ENCODE measurements around the gene RBP4.

The RBP4 gene

DNA sequence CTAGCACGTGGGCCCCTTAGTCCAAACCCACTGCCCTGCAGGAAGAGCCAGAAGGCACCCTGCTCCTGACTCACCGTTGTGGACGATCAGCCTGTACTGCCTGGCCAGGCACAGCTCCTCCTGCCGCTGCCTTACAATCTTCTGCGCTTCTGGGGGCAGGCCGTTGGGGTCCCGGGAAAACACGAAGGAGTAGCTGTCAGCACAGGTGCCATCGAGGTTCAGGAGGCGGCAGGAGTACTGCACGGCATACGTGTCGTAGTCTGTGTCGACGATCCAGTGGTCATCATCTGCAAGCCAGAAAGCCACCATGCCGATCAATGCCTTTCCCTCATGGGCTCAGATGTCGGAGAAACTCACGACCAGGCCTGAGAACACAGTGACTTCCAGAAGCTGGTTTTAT, 7.3 kb downstream of the RBP4 start:
- Histone ChIP-seq H3K27ac (no peak overlapping the region), H3K9me3 (ENCODE audit: low read depth, low read length) (no peaks in the 10 kb centered on the region), H3K4me3 (no peak overlapping the region), H3K9ac (ENCODE audit: insufficient read length) (no peak overlapping the region), H3K36me3 (ENCODE audit: insufficient read depth, low read length) (no peaks in the 10 kb centered on the region)
- DNase-seq (ENCODE audit: low read depth, low spot score): no peak
- no peak for TF ChIP-seq EZH2 (IDR thresholded peaks at IDR 0.05)
- no peak for TF ChIP-seq FOXP2 (optimal IDR thresholded peaks at IDR 0.05; ENCODE audit: control extremely low read depth, extremely low read length, insufficient read depth)
- no peak for TF ChIP-seq POLR2AphosphoS5 (IDR thresholded peaks at IDR 0.05; ENCODE audit: borderline replicate concordance, low read depth, low read length)

DNA sequence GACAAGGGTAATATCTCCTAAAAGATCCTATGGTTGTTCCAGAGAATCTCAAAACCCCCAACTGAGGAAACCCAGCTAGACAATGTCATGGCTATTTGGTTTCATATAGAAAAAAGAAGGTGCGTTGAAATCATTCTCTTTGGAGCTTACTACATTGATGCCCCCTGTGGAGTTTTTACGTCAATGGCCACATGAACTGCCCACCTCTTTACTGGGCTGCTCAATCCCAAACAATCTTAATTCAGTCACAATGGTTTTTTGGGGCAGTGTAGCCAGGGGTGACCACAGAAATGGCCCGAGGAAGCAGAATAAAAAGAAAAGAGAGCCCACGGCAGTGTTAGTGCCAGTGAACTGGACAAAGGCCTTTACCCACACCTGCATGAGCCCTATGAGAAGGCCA, 7.8 kb downstream of the RBP4 start:
- H3K36me3 ChIP-seq (ENCODE audit: insufficient read depth, low read length): no peaks in the 10 kb centered on the region
- TF ChIP-seq POLR2AphosphoS5 (IDR thresholded peaks at IDR 0.05; ENCODE audit: borderline replicate concordance, low read depth, low read length): no peak
- no peak for TF ChIP-seq EZH2 (IDR thresholded peaks at IDR 0.05)
- TF ChIP-seq FOXP2 (optimal IDR thresholded peaks at IDR 0.05; ENCODE audit: control extremely low read depth, extremely low read length, insufficient read depth): no peak
- H3K4me3 ChIP-seq: no peak overlapping the region
- DNase-seq (ENCODE audit: low read depth, low spot score): no peak
- no peak overlapping the region for H3K27ac ChIP-seq
- H3K9me3 ChIP-seq (ENCODE audit: low read depth, low read length): no peaks in the 10 kb centered on the region
- no peak overlapping the region for H3K9ac ChIP-seq (ENCODE audit: insufficient read length)

DNA sequence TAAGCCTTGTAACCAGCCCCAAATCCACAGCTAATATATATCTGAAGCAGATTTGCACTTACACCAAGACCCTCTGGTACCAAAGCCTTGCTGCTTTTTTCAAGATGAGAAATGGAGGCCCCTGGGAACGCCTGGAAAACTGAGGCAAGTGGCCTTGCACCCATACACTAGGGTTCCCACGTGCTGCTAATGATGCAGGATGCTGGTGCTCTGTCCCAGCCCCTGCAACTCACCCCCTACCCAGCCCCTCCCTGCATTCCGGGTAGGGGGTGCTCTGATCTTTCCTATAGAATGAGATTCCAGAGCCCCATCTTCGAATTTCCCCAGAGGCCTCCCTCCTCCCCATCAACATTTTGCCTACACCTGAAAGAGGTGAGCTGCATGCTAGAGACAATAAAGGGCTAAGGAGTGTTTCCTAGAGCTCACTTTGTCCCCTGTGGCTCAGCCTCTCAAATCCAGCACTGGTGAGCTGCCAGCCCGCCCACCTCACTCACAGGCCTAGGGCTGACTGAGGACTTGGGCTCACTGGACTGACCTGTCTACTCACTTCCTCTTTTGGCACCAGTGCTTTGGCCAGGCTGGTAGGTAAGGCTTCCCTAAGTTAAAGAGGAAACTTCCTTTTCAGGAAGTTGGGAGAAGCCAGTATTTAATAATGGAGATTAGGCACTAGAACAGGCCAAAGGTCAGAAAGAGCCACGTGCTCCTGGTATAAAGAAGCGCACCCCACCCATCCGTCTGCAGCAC, 9.8 kb downstream of the RBP4 start:
- TF ChIP-seq EZH2 (IDR thresholded peaks at IDR 0.05): no peak
- TF ChIP-seq POLR2AphosphoS5 (IDR thresholded peaks at IDR 0.05; ENCODE audit: borderline replicate concordance, low read depth, low read length): no peak
- no peak for TF ChIP-seq FOXP2 (optimal IDR thresholded peaks at IDR 0.05; ENCODE audit: control extremely low read depth, extremely low read length, insufficient read depth)

DNA sequence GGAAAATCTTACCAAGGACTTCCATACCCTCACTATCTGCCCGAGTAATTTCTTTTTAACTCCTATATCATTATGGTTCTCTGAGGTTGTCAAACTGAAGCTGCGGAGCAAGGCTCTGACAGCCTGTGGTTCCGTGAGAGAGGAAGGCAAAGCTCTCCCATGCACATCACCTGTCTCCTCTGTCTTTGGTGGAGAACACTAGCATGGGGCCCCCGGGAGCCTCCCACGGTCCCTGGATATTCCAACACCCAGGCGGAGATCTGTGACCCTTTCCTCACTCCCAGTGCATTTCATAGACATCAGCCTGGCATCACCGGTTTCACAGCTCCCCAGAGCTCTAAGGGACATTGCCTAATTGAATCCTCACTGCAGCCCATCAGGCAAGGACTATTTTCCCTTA, 10.4 kb downstream of the RBP4 start:
- H3K27ac ChIP-seq: no peak overlapping the region
- H3K36me3 ChIP-seq (ENCODE audit: insufficient read depth, low read length): no peaks in the 10 kb centered on the region
- no peak overlapping the region for H3K9ac ChIP-seq (ENCODE audit: insufficient read length)
- DNase-seq (ENCODE audit: low read depth, low spot score): no peak
- no peak overlapping the region for H3K4me3 ChIP-seq
- no peak for TF ChIP-seq POLR2AphosphoS5 (IDR thresholded peaks at IDR 0.05; ENCODE audit: borderline replicate concordance, low read depth, low read length)
- no peak for TF ChIP-seq FOXP2 (optimal IDR thresholded peaks at IDR 0.05; ENCODE audit: control extremely low read depth, extremely low read length, insufficient read depth)
- no peak for TF ChIP-seq EZH2 (IDR thresholded peaks at IDR 0.05)
- H3K9me3 ChIP-seq (ENCODE audit: low read depth, low read length): no peaks in the 10 kb centered on the region

More for the DNA sequence above, 9.8 kb downstream of the RBP4 start:
- no peaks in the 10 kb centered on the region for H3K9me3 ChIP-seq (ENCODE audit: low read depth, low read length)
- no peak overlapping the region for H3K4me3 ChIP-seq
- no peak overlapping the region for H3K27ac ChIP-seq
- no peaks in the 10 kb centered on the region for H3K36me3 ChIP-seq (ENCODE audit: insufficient read depth, low read length)
- DNase-seq (ENCODE audit: low read depth, low spot score): no peak
- no peak overlapping the region for H3K9ac ChIP-seq (ENCODE audit: insufficient read length)

DNA sequence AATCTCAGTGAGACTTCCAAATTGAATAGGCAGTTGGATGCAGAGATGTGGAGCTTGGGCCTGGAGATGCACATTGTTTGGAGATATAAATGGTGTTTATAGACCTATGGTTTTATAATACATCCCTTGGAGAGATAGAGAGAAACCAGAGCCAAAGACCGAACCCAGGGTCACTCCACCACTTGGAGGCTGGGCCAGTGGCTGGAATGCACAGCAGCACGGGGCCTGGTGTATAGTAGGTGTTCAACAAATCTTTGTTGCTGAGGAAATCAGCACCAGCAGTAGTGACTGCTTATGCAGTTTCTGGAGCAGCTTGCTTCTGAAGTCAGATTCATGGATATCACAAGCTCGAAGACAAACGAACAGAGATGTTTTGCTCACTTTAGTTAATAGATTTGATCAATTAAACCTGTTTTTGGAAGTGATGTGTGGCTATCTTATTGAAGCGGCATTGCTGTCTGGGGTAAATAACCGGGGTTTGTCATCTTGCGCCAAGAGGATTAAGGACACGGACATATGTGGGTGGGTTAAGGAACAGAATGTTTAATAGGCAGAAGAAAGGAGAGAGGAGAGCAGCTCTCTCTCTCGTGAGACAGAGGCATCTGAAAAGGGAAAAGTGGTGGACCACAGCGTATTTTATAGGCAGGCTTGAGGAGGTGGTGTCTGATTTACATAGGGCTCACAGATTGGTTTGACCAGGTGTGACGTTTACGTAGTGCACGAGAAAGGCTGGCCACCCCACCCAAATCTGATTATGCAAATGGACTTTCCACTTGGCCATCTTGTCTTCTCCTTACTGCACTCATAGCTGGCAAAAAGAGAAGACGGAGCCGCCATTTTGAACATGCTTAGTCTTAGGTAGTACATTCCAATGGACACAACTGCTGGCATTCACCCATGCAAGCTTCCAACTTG, 11.1 kb downstream of the RBP4 start:
- no peak overlapping the region for H3K9ac ChIP-seq (ENCODE audit: insufficient read length)
- no peak overlapping the region for H3K27ac ChIP-seq
- H3K9me3 ChIP-seq (ENCODE audit: low read depth, low read length): no peaks in the 10 kb centered on the region
- DNase-seq (ENCODE audit: low read depth, low spot score): no peak
- no peaks in the 10 kb centered on the region for H3K36me3 ChIP-seq (ENCODE audit: insufficient read depth, low read length)
- no peak overlapping the region for H3K4me3 ChIP-seq
- TF ChIP-seq EZH2 (IDR thresholded peaks at IDR 0.05) (no peak), POLR2AphosphoS5 (IDR thresholded peaks at IDR 0.05; ENCODE audit: borderline replicate concordance, low read depth, low read length) (no peak), FOXP2 (optimal IDR thresholded peaks at IDR 0.05; ENCODE audit: control extremely low read depth, extremely low read length, insufficient read depth) (no peak)

DNA sequence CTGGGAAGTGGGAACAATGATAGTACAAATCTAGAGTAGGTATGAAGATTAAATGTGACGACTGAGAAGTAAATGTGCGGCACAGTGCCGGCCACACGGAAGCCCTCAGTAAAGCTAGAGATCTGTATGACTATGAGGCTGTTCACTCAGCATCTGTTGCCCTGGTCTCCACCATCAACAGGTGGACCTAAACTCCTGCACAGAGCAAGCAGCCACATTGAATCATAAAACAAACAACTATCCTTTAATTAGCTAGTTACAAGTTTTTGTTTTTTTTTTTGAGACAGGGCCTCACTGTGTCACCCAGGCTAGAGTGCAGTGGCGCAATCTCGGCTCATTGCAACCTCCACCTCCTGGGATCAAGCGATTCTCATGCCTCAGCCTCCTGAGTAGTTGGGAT, 16.6 kb downstream of the RBP4 start:
- TF ChIP-seq EZH2 (IDR thresholded peaks at IDR 0.05) (no peak), FOXP2 (optimal IDR thresholded peaks at IDR 0.05; ENCODE audit: control extremely low read depth, extremely low read length, insufficient read depth) (no peak), POLR2AphosphoS5 (IDR thresholded peaks at IDR 0.05; ENCODE audit: borderline replicate concordance, low read depth, low read length) (no peak)

DNA sequence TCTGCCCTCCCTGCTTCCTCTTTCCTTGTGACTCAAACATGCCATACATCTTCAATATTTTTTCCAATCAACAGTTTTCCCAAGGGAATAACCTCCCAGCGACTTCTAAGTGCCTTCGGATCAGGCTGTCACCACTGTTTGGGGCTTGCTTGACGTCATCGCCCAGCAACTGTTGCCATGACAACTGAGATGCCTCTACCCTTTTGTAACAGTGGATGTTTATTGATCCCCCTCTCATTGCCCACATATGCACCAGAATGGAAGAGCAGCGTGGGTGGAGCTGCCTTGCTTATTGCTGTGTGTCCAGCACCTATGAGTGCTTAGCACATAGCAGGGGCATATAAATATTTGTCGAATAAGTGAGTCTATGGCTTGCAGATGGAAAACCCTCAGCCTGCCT, 20.2 kb downstream of the RBP4 start:
- Histone ChIP-seq H3K9me3 (ENCODE audit: low read depth, low read length) (no peaks in the 10 kb centered on the region), H3K36me3 (ENCODE audit: insufficient read depth, low read length) (no peaks in the 10 kb centered on the region), H3K27ac (no peak overlapping the region), H3K4me3 (no peak overlapping the region), H3K9ac (ENCODE audit: insufficient read length) (no peak overlapping the region)
- no peak for DNase-seq (ENCODE audit: low read depth, low spot score)
- no peak for TF ChIP-seq EZH2 (IDR thresholded peaks at IDR 0.05)
- TF ChIP-seq FOXP2 (optimal IDR thresholded peaks at IDR 0.05; ENCODE audit: control extremely low read depth, extremely low read length, insufficient read depth): no peak
- no peak for TF ChIP-seq POLR2AphosphoS5 (IDR thresholded peaks at IDR 0.05; ENCODE audit: borderline replicate concordance, low read depth, low read length)

More for the DNA sequence above, 16.6 kb downstream of the RBP4 start:
- no peaks in the 10 kb centered on the region for H3K9me3 ChIP-seq (ENCODE audit: low read depth, low read length)
- H3K4me3 ChIP-seq: no peak overlapping the region
- H3K9ac ChIP-seq (ENCODE audit: insufficient read length): no peak overlapping the region
- no peaks in the 10 kb centered on the region for H3K36me3 ChIP-seq (ENCODE audit: insufficient read depth, low read length)
- no peak overlapping the region for H3K27ac ChIP-seq
- DNase-seq (ENCODE audit: low read depth, low spot score): no peak

DNA sequence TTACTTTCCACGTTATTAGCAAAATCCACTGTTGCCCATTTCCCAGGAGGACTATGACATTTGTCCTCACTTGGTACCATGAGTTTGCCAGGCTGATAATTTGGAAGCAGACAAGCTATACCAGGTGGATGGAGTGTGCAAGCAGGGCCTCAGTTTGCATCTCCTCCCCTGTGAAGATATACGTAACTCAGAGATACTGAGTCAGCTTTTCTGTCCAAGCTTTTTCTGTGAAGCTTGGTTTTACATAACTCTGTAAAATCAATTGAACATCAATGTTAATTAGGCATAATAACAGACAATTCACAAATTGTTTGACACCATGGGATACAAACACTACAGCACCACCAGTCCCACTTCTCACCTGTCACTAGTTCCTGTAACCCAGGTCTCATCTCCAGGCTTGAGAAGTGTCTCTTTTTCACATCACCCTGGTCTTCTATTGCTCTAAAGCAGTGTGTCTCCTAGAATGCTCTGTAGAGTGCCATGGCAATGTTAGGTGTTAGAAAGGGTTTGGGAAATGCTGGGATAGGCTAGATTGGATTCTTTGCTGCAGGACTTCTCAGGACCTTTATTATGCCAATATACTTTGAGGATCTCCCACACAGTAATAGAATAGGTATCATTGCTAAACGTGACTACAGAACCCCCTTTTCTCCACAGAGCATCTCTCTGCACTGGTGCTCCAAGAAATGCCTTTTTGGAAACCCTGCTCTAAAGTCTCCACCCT, 20.9 kb downstream of the RBP4 start:
- Histone ChIP-seq H3K9ac (ENCODE audit: insufficient read length) (no peak overlapping the region), H3K36me3 (ENCODE audit: insufficient read depth, low read length) (no peaks in the 10 kb centered on the region), H3K4me3 (no peak overlapping the region), H3K9me3 (ENCODE audit: low read depth, low read length) (no peaks in the 10 kb centered on the region), H3K27ac (no peak overlapping the region)
- TF ChIP-seq POLR2AphosphoS5 (IDR thresholded peaks at IDR 0.05; ENCODE audit: borderline replicate concordance, low read depth, low read length) (no peak), FOXP2 (optimal IDR thresholded peaks at IDR 0.05; ENCODE audit: control extremely low read depth, extremely low read length, insufficient read depth) (no peak), EZH2 (IDR thresholded peaks at IDR 0.05) (no peak)
- DNase-seq (ENCODE audit: low read depth, low spot score): no peak
